ENCODE measurements around the gene C10orf53.

Gene C10orf53

GRCh38 chr10:49739426-49739825 is 60.0 kb downstream of the C10orf53 start:
- FAIRE-seq = no peak

GRCh38 chr10:49740346-49741107 is 61.1 kb downstream of the C10orf53 start:
- FAIRE-seq = no peak

- no peak for FAIRE-seq
These were observed 61.9 kb downstream of the C10orf53 start for GRCh38 chr10:49741108-49741995.

- FAIRE-seq = no peak
These were observed 63.4 kb downstream of the C10orf53 start for GRCh38 chr10:49742683-49743463.

GRCh38 chr10:49743464-49744075 is 64.1 kb downstream of the C10orf53 start:
- no peak for FAIRE-seq

GRCh38 chr10:49744091-49744685 is 64.7 kb downstream of the C10orf53 start:
- FAIRE-seq = no peak

- FAIRE-seq = no peak
These were observed 65.6 kb downstream of the C10orf53 start for GRCh38 chr10:49744924-49745605.

- FAIRE-seq = no peak
These were observed 66.3 kb downstream of the C10orf53 start for GRCh38 chr10:49745756-49746155.

- FAIRE-seq = no peak
These were observed 67.3 kb downstream of the C10orf53 start for GRCh38 chr10:49746626-49747302.

Measured in A204.1 (cell line).